Transverse colon (tissue), 4 donors: ENCODE data around the gene SLAMF1.

Source experiments
- EP300 ChIP-seq: sonication (generic); formaldehyde crosslinking; IDR thresholded peaks from one replicate; pipeline ENCODE4 v1.6.1; 2017; ENCODE audit warnings: antibody characterized with exemption, low read depth
- POLR2AphosphoS5 ChIP-seq, 3 donors: sonication (generic); formaldehyde crosslinking; IDR thresholded peaks; one replicate each; pipeline ENCODE4 v1.6.1; 2016; ENCODE audit warnings: antibody characterized with exemption in 3 of 3
- TF ChIP-seq, protein P1 (sequence below), 5 experiments: fragments of 200-600 bp in 3 of 5; fragments of 450-650 bp in 2 of 5; sonication (generic) in 3 of 5; IDR thresholded peaks; 1 replicate in 2 of 5; 2 replicates in 3 of 5; pipeline ENCODE4 v1.5.1; 2016 to 2017; ENCODE audit warnings: antibody characterized with exemption in 5 of 5, inconsistent platforms in 3 of 5, mild to moderate bottlenecking in 2 of 5, moderate library complexity in 1 of 5

DNA sequence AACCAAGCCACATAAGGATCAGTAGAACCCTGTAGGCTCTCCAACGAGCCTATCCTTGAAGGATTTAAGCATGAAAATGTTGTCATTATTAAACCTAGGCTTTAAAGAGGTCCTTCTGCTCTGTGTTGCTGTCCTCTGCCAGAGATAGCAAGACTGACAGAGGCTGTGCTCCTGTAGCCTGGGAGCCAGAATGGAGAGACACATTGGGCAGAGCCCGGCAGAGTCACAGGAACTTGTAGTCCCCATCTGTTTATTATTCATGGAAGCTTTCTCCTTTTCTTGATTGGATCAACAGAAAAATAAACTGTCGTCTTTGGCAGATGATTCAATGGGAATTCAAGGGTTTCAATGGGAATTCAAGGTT, 19.2 kb upstream of the SLAMF1 start:
- TF ChIP-seq EP300 (no peak), POLR2AphosphoS5 (IDR thresholded peaks at IDR 0.05) (no peak)
- TF ChIP-seq, protein P1, sequence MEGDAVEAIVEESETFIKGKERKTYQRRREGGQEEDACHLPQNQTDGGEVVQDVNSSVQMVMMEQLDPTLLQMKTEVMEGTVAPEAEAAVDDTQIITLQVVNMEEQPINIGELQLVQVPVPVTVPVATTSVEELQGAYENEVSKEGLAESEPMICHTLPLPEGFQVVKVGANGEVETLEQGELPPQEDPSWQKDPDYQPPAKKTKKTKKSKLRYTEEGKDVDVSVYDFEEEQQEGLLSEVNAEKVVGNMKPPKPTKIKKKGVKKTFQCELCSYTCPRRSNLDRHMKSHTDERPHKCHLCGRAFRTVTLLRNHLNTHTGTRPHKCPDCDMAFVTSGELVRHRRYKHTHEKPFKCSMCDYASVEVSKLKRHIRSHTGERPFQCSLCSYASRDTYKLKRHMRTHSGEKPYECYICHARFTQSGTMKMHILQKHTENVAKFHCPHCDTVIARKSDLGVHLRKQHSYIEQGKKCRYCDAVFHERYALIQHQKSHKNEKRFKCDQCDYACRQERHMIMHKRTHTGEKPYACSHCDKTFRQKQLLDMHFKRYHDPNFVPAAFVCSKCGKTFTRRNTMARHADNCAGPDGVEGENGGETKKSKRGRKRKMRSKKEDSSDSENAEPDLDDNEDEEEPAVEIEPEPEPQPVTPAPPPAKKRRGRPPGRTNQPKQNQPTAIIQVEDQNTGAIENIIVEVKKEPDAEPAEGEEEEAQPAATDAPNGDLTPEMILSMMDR (IDR thresholded peaks at IDR 0.05): no peak
